H7 (cell line): ENCODE results near the gene ZNF326. TPM values are rescaled to one million over a fixed set of nuclear protein-coding genes. Genes with fewer than 3 reads are reported as not detected.

ENCODE experiments used
- DNase-seq: peaks from one replicate; pipeline ENCODE4 v3.0.0; 2012
- H3K27me3 ChIP-seq: 2 replicates; pipeline ENCODE4 v1.6.0; 2011; ENCODE audit warnings: mild to moderate bottlenecking, low read length; ENCODE audit not compliant: control insufficient read depth, insufficient read depth
- H3K36me3 ChIP-seq: replicated peaks from 2 replicates; pipeline ENCODE4 v1.5.1; 2011; ENCODE audit warnings: low read length; ENCODE audit not compliant: control insufficient read depth, insufficient read depth
- H3K4me3 ChIP-seq: 2 replicates; pipeline ENCODE4 v1.5.1; 2011; ENCODE audit warnings: low read depth, mild to moderate bottlenecking, control low read depth, low read length, moderate library complexity; ENCODE audit not compliant: insufficient read depth
- total RNA-seq: library from RNA; depleted of rRNA; stranded (reverse); fragments of >200 nt; shearing (Covaris generic); gene quantifications from 2 replicates; pipeline ENCODE4 v1.2.3, GENCODE V29; 2014; rRNA removed

ZNF326 gene
- total RNA-seq, 1 experiment from 2014 or later = 8.0 TPM

- Histone ChIP-seq H3K4me3 (no peak overlapping the region), H3K27me3 (no peaks in the 10 kb centered on the region), H3K36me3 (no peaks in the 10 kb centered on the region)
- DNase-seq = no peak
Measured at GRCh38 chr1:90067194-90067931, 72.5 kb downstream of the ZNF326 start.

- H3K4me3 ChIP-seq = no peak overlapping the region
- H3K36me3 ChIP-seq = no peaks in the 10 kb centered on the region
- no peak for DNase-seq
- no peaks in the 10 kb centered on the region for H3K27me3 ChIP-seq
Measured at GRCh38 chr1:90068611-90069280, 73.8 kb downstream of the ZNF326 start.

GRCh38 chr1:90074137-90074536 is 79.2 kb downstream of the ZNF326 start:
- H3K36me3 ChIP-seq = no peaks in the 10 kb centered on the region
- H3K27me3 ChIP-seq = no peaks in the 10 kb centered on the region
- no peak overlapping the region for H3K4me3 ChIP-seq
- no peak for DNase-seq

GRCh38 chr1:90074566-90074965 is 79.7 kb downstream of the ZNF326 start:
- H3K36me3 ChIP-seq = no peaks in the 10 kb centered on the region
- H3K27me3 ChIP-seq = no peaks in the 10 kb centered on the region
- DNase-seq = no peak
- no peak overlapping the region for H3K4me3 ChIP-seq

GRCh38 chr1:90074970-90075391 is 80.1 kb downstream of the ZNF326 start:
- no peak for DNase-seq
- no peaks in the 10 kb centered on the region for H3K27me3 ChIP-seq
- no peaks in the 10 kb centered on the region for H3K36me3 ChIP-seq
- H3K4me3 ChIP-seq = no peak overlapping the region

GRCh38 chr1:90083995-90084394 is 89.1 kb downstream of the ZNF326 start:
- Histone ChIP-seq H3K4me3 (no peak overlapping the region), H3K36me3 (no peaks in the 10 kb centered on the region), H3K27me3 (no peaks in the 10 kb centered on the region)
- no peak for DNase-seq

Other genes starting within 250 kb of the ZNF326 start
- 44.9 and 46.7 TPM in 2 replicates for gene LRRC8D, start 174.1 kb upstream of the ZNF326 start, total RNA-seq